ENCODE data around the gene TRIM9. TPM values are rescaled to one million over a fixed set of nuclear protein-coding genes. Genes with fewer than 3 reads are reported as not detected.

TRIM9 gene
- polyA plus RNA-seq, 4 donors: 0.80 to 1.3 TPM; not detected in 2

- Histone ChIP-seq H3K4me1 (ENCODE audit: control insufficient read depth in 3 of 3, insufficient read depth in 2 of 3, low read depth in 1 of 3, low read length in 2 of 3) (peaks cover 0 to 14% (median 3%) of the 10 kb centered on the region in 3 donors), H3K9me3 (ENCODE audit: control insufficient read depth in 2 of 2, insufficient read depth in 1 of 2, low read depth in 1 of 2, low read length in 1 of 2) (no peaks in the 10 kb centered on the region), H3K36me3 (ENCODE audit: control insufficient read depth in 3 of 3, insufficient read depth in 2 of 3, low read depth in 1 of 3, low read length in 3 of 3) (no peaks in the 10 kb centered on the region), H3K27me3 (ENCODE audit: control insufficient read depth in 3 of 3, insufficient read depth in 3 of 3, low read length in 3 of 3) (peaks cover 9 to 44% (median 13%) of the 10 kb centered on the region in 3 donors), H3K27ac (ENCODE audit: low read depth in 1 of 3, low read length in 2 of 3) (no peak overlapping the region), H3K4me3 (ENCODE audit: low read depth in 1 of 3, low read length in 3 of 3) (no peak overlapping the region)
- FAIRE-seq: no peak
- WGBS, 3 donors: 57 to 89% (median 63%) methylated on average over 2 of the region's 2 CpGs
- no peak for DNase-seq
These were observed 2.0 kb upstream of the TRIM9 start for GRCh38 chr14:51096870-51097269.

GRCh38 chr14:51095854-51096823 is 1.2 kb upstream of the TRIM9 start:
- DNase-seq (no peak), FAIRE-seq (no peak)
- peaks cover 0 to 14% (median 3%) of the 10 kb centered on the region in 3 donors for H3K4me1 ChIP-seq (ENCODE audit: control insufficient read depth in 3 of 3, insufficient read depth in 2 of 3, low read depth in 1 of 3, low read length in 2 of 3)
- H3K27me3 ChIP-seq (ENCODE audit: control insufficient read depth in 3 of 3, insufficient read depth in 3 of 3, low read length in 3 of 3): peaks cover 9 to 40% (median 13%) of the 10 kb centered on the region in 3 donors
- H3K36me3 ChIP-seq (ENCODE audit: control insufficient read depth in 3 of 3, insufficient read depth in 2 of 3, low read depth in 1 of 3, low read length in 3 of 3): no peaks in the 10 kb centered on the region
- H3K9me3 ChIP-seq (ENCODE audit: control insufficient read depth in 2 of 2, insufficient read depth in 1 of 2, low read depth in 1 of 2, low read length in 1 of 2): no peaks in the 10 kb centered on the region
- H3K27ac ChIP-seq (ENCODE audit: low read depth in 1 of 3, low read length in 2 of 3): peak overlapping the region in 2 of 3 donors; percentile 48 to 70
- WGBS, 3 donors: 16 to 23% (median 21%) methylated on average over 19 of the region's 19 CpGs
- H3K4me3 ChIP-seq (ENCODE audit: low read depth in 1 of 3, low read length in 3 of 3): peak overlapping the region in 2 of 3 donors; percentile 55 to 60

GRCh38 chr14:51094282-51094821 is 553 bp downstream of the TRIM9 start:
- FAIRE-seq: no peak
- H3K9me3 ChIP-seq (ENCODE audit: control insufficient read depth in 2 of 2, insufficient read depth in 1 of 2, low read depth in 1 of 2, low read length in 1 of 2): no peaks in the 10 kb centered on the region
- WGBS, 3 donors: 2 to 10% (median 3%) methylated on average over 44 to 46 of the region's 46 CpGs
- no peaks in the 10 kb centered on the region for H3K36me3 ChIP-seq (ENCODE audit: control insufficient read depth in 3 of 3, insufficient read depth in 2 of 3, low read depth in 1 of 3, low read length in 3 of 3)
- DNase-seq: no peak
- peaks cover 9 to 43% (median 13%) of the 10 kb centered on the region in 3 donors for H3K27me3 ChIP-seq (ENCODE audit: control insufficient read depth in 3 of 3, insufficient read depth in 3 of 3, low read length in 3 of 3)
- peaks cover 0 to 14% (median 3%) of the 10 kb centered on the region in 3 donors for H3K4me1 ChIP-seq (ENCODE audit: control insufficient read depth in 3 of 3, insufficient read depth in 2 of 3, low read depth in 1 of 3, low read length in 2 of 3)
- peak overlapping the region; percentile 44 to 60 (median 55) for H3K4me3 ChIP-seq (ENCODE audit: low read depth in 1 of 3, low read length in 3 of 3)
- no peak overlapping the region for H3K27ac ChIP-seq (ENCODE audit: low read depth in 1 of 3, low read length in 2 of 3)

- Histone ChIP-seq H3K4me1 (ENCODE audit: control insufficient read depth in 3 of 3, insufficient read depth in 2 of 3, low read depth in 1 of 3, low read length in 2 of 3) (peaks cover 0 to 14% (median 3%) of the 10 kb centered on the region in 3 donors), H3K36me3 (ENCODE audit: control insufficient read depth in 3 of 3, insufficient read depth in 2 of 3, low read depth in 1 of 3, low read length in 3 of 3) (no peaks in the 10 kb centered on the region), H3K4me3 (ENCODE audit: low read depth in 1 of 3, low read length in 3 of 3) (peak overlapping the region in 2 of 3 donors; percentile 44 to 55), H3K27ac (ENCODE audit: low read depth in 1 of 3, low read length in 2 of 3) (no peak overlapping the region), H3K9me3 (ENCODE audit: control insufficient read depth in 2 of 2, insufficient read depth in 1 of 2, low read depth in 1 of 2, low read length in 1 of 2) (no peaks in the 10 kb centered on the region), H3K27me3 (ENCODE audit: control insufficient read depth in 3 of 3, insufficient read depth in 3 of 3, low read length in 3 of 3) (peaks cover 9 to 43% (median 13%) of the 10 kb centered on the region in 3 donors)
- WGBS, 3 donors: 9 to 14% (median 13%) methylated on average over 54 to 68 of the region's 68 CpGs
- DNase-seq: peak in 1 of 2 donors; percentile 46
- no peak for FAIRE-seq
These were observed 1.3 kb downstream of the TRIM9 start for GRCh38 chr14:51093371-51094281.

GRCh38 chr14:51092965-51093364 is 1.9 kb downstream of the TRIM9 start:
- FAIRE-seq (no peak), DNase-seq (no peak)
- Histone ChIP-seq H3K27ac (ENCODE audit: low read depth in 1 of 3, low read length in 2 of 3) (no peak overlapping the region), H3K4me1 (ENCODE audit: control insufficient read depth in 3 of 3, insufficient read depth in 2 of 3, low read depth in 1 of 3, low read length in 2 of 3) (peaks cover 0 to 14% (median 3%) of the 10 kb centered on the region in 3 donors), H3K4me3 (ENCODE audit: low read depth in 1 of 3, low read length in 3 of 3) (no peak overlapping the region), H3K9me3 (ENCODE audit: control insufficient read depth in 2 of 2, insufficient read depth in 1 of 2, low read depth in 1 of 2, low read length in 1 of 2) (no peaks in the 10 kb centered on the region), H3K27me3 (ENCODE audit: control insufficient read depth in 3 of 3, insufficient read depth in 3 of 3, low read length in 3 of 3) (peaks cover 9 to 43% (median 13%) of the 10 kb centered on the region in 3 donors), H3K36me3 (ENCODE audit: control insufficient read depth in 3 of 3, insufficient read depth in 2 of 3, low read depth in 1 of 3, low read length in 3 of 3) (no peaks in the 10 kb centered on the region)
- WGBS, 3 donors: 74 to 88% (median 79%) methylated on average over 7 of the region's 7 CpGs

GRCh38 chr14:51089278-51089677 is 5.6 kb downstream of the TRIM9 start:
- Histone ChIP-seq H3K9me3 (ENCODE audit: control insufficient read depth in 2 of 2, insufficient read depth in 1 of 2, low read depth in 1 of 2, low read length in 1 of 2) (no peaks in the 10 kb centered on the region), H3K27ac (ENCODE audit: low read depth in 1 of 3, low read length in 2 of 3) (no peak overlapping the region), H3K4me3 (ENCODE audit: low read depth in 1 of 3, low read length in 3 of 3) (no peak overlapping the region), H3K4me1 (ENCODE audit: control insufficient read depth in 3 of 3, insufficient read depth in 2 of 3, low read depth in 1 of 3, low read length in 2 of 3) (peaks cover 0 to 10% (median 0%) of the 10 kb centered on the region in 3 donors), H3K27me3 (ENCODE audit: control insufficient read depth in 3 of 3, insufficient read depth in 3 of 3, low read length in 3 of 3) (peaks cover 3 to 30% (median 13%) of the 10 kb centered on the region in 3 donors), H3K36me3 (ENCODE audit: control insufficient read depth in 3 of 3, insufficient read depth in 2 of 3, low read depth in 1 of 3, low read length in 3 of 3) (no peaks in the 10 kb centered on the region)
- DNase-seq (no peak), FAIRE-seq (no peak)
- 62 to 81% (median 71%) methylated on average over 1 of the region's 1 CpG for WGBS, 3 donors

GRCh38 chr14:51087031-51087441 is 7.9 kb downstream of the TRIM9 start:
- Histone ChIP-seq H3K9me3 (ENCODE audit: control insufficient read depth in 2 of 2, insufficient read depth in 1 of 2, low read depth in 1 of 2, low read length in 1 of 2) (no peaks in the 10 kb centered on the region), H3K4me1 (ENCODE audit: control insufficient read depth in 3 of 3, insufficient read depth in 2 of 3, low read depth in 1 of 3, low read length in 2 of 3) (no peaks in the 10 kb centered on the region), H3K36me3 (ENCODE audit: control insufficient read depth in 3 of 3, insufficient read depth in 2 of 3, low read depth in 1 of 3, low read length in 3 of 3) (no peaks in the 10 kb centered on the region), H3K4me3 (ENCODE audit: low read depth in 1 of 3, low read length in 3 of 3) (no peak overlapping the region), H3K27me3 (ENCODE audit: control insufficient read depth in 3 of 3, insufficient read depth in 3 of 3, low read length in 3 of 3) (peaks cover 0 to 7% (median 0%) of the 10 kb centered on the region in 3 donors), H3K27ac (ENCODE audit: low read depth in 1 of 3, low read length in 2 of 3) (no peak overlapping the region)
- WGBS, 3 donors: 33 to 69% (median 48%) methylated on average over 3 of the region's 3 CpGs
- FAIRE-seq (no peak), DNase-seq (peak; percentile 9 to 26)

- H3K9me3 ChIP-seq (ENCODE audit: control insufficient read depth in 2 of 2, insufficient read depth in 1 of 2, low read depth in 1 of 2, low read length in 1 of 2): no peaks in the 10 kb centered on the region
- no peak overlapping the region for H3K27ac ChIP-seq (ENCODE audit: low read depth in 1 of 3, low read length in 2 of 3)
- H3K4me1 ChIP-seq (ENCODE audit: control insufficient read depth in 3 of 3, insufficient read depth in 2 of 3, low read depth in 1 of 3, low read length in 2 of 3): no peaks in the 10 kb centered on the region
- no peak overlapping the region for H3K4me3 ChIP-seq (ENCODE audit: low read depth in 1 of 3, low read length in 3 of 3)
- H3K27me3 ChIP-seq (ENCODE audit: control insufficient read depth in 3 of 3, insufficient read depth in 3 of 3, low read length in 3 of 3): peaks cover 0 to 7% (median 0%) of the 10 kb centered on the region in 3 donors
- WGBS, 3 donors: 25 to 52% (median 29%) methylated on average over 2 of the region's 2 CpGs
- H3K36me3 ChIP-seq (ENCODE audit: control insufficient read depth in 3 of 3, insufficient read depth in 2 of 3, low read depth in 1 of 3, low read length in 3 of 3): no peaks in the 10 kb centered on the region
- DNase-seq (peak in 1 of 2 donors; percentile 13), FAIRE-seq (no peak)
These were observed 8.9 kb downstream of the TRIM9 start for GRCh38 chr14:51086044-51086443.
